DMS114 treated with DMSO at 0.1 percent for 48 hours (cell line): ENCODE results near the gene CENPS.

Source experiments
- DNase-seq: peaks from one replicate; lab custom pipeline; 2025; ENCODE audit not compliant: unreplicated experiment; lab: John Stamatoyannopoulos, UW

CENPS gene

GRCh38 chr1:10489291-10490055 is 59.2 kb downstream of the CENPS start:
- no peak for DNase-seq

- DNase-seq = no peak
These were observed 60.2 kb downstream of the CENPS start for GRCh38 chr1:10490286-10490970.
